GM18517 (cell line): ENCODE results near the gene CLSTN3.

ENCODE experiments used
- ATAC-seq: cut with Tn5 transposase; IDR thresholded peaks from one replicate; pipeline ENCODE4 v1.9.1; 2021; ENCODE audit warnings: mild to moderate bottlenecking, moderate library complexity; ENCODE audit not compliant: unreplicated experiment

Gene CLSTN3

DNA sequence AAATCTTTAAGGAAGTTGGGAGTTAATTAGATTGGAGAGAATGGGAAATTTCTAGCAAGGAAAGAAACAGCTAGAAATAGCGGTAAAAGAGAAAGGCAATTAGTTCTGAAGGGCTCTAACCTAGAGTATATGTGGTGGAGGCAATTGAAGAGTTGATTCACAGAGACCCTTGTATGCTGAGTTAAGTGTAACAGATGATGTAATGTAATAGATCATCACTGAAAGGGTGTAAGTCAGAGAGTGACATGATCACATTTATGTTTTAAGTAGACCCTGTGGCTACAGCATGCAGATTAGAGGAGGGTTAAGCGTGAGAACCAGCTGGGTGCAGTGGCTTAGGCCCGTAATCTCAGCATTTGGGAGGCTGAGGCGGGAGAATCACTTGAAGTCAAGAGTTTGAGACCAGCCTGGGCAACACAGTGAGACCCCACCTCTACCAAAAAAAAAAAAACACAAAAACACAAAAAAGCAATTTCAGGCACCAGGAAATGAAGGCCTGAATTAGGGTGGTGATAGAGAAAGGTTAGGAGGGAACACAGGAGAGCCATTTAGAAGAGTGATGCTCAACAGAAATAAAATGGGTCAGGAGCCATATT is 4.4 kb upstream of the CLSTN3 start:
- ATAC-seq = no peak

DNA sequence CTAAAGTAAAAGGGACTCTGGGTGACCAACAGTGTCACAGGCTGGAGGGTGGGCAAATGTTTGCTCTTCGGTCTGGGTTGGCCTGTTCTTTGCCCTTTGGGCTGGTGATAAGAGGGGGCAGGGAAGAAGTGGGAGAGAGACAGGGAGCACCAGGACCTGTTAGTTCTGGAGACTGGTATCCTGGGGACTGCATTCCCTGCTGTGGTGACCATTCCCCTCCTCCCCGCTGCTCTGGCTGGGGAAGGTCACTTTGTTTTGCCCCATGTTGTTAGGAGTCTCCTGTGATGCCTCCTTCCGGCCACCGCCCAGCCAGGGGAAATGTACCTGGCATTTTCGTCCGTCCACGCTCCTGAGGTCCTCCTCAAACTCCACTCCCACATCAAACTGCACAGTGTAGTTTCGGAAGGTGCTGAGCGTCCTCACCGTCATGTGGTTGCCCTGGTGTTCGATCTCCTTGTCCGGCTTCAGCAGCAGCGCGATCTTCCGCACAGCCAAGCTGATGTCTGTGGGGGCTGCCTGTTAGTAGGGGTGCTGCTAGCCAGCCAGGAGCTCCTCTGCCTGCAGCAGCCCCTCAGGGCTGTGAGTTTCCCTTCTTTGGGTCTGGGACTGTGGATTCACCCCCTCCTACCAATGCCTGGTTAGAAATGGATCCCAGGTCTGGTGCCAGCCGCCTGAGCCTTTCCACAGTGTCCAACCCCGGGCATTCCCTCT is 2.1 kb upstream of the CLSTN3 start:
- no peak for ATAC-seq

DNA sequence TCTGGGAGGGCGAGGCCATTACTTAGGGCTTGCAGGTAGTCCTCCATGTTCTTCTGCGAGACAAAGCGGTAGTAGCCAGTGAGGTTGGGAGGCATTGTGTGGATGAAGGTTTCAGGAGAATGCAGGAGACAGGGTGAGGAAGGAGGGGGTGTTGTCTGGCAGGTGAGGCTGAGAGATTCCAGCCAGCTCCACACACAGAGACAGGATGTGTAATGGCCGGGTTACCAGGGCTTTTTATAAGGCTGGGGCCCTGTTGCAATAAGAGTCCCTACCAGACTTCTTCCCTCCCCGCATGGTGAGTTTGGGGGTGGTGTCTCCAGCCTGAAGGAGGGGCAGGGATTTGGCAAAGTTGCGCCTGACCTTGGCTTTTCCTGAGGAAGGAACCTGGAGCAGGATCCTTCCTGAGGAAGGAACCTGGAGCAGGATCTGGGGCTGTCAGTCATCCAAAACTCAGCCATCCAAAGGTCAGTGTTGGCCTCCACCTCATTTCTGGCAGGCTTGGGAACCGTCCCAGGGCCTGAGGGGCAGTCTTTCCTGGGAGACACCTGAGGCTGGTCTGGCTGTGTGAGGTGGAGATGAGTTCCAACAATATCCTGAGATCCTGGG is 1.4 kb upstream of the CLSTN3 start, which contains the start of gene RBP5:
Gene RBP5, minus strand, starts transcription at position 209 of the 606 bp plus-strand sequence. Its CDS starts 114 bp downstream, at position 95.
- no peak for ATAC-seq

DNA sequence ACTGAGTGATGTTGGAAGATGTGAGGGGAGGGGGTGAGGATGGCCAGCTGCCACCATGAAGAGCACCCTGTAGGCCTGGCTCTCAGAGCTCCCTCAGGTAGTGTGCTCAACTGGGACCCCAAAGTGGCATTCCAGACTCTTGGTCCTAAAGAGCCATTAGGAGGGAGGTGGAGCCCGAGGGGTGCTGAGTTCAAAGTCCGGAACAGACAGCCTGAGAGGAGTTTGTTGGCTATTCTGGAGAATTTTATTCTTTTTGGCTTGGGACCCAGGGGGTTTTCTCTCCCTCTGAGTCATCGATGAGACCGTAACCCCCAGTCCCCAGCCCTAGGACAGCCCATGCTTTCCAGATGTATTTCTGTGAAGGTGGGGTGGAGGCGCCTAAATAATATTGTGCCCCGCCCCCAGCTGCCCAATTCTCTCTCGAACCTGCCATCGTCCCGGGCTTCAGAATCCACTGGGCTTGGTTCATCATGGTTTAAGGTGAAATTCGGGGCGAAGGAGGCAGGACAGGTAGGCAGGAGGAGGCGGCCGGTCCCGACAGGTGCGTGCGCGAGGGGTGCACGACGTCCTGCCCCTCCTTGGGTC is 792 bp upstream of the CLSTN3 start:
- ATAC-seq = no peak

DNA sequence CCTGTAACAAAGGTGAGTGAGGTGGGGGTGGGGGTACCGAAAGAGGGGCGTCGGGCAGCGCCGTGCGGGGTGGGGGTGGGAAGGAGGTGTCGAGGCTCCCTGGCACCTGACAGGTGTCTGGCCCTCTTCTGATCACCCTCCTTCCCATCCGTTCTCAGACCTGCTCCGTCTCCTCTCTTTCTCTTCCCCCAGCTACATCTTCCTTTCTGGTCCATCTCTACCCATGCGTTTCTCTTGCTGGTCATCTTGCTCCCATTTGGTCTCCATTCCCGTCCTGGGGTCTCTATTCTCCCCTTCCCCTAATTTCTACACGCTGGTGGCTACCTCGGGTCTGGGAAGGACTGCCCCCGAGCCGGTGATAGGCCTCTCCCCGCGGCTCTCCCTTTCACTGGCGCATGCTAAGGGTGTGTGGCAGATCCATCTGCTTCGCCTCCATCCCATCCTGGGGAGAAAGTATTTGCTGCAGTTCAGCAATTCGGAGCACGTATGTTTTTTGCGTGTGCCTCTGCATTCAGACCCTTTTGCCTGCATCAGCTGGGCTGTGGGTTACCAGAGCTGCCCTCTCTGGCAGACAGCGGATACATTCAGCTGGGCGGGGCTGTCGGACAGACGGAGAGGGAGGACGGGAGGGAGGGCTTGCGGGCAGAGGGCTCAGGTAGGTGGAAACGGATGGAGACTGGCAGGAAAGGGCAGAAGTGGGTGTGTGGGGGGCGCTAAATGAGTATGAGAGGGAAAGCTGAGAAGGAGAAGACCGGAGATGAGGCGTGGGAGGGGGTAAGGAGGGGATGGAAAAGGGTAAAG is 730 bp downstream of the CLSTN3 start:
- no peak for ATAC-seq

DNA sequence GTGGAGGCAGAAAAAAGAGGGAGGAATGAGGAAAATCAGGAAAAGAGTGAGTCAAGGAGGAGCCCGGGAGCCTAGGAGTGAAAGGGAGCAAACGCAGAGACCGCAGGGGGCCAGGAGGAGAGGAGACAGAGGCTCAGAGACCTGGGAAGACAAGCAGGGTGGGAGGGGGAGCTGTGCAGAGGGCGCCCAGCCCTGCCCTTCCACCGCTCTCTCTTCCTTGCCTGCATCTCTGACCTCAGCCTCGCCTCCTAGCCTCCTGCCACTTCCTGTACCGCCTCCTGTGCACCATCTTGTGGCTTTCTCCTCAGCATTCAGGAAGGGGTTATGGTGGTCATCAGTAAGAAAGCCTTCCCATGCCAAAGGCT is 1.3 kb downstream of the CLSTN3 start:
- ATAC-seq = no peak

DNA sequence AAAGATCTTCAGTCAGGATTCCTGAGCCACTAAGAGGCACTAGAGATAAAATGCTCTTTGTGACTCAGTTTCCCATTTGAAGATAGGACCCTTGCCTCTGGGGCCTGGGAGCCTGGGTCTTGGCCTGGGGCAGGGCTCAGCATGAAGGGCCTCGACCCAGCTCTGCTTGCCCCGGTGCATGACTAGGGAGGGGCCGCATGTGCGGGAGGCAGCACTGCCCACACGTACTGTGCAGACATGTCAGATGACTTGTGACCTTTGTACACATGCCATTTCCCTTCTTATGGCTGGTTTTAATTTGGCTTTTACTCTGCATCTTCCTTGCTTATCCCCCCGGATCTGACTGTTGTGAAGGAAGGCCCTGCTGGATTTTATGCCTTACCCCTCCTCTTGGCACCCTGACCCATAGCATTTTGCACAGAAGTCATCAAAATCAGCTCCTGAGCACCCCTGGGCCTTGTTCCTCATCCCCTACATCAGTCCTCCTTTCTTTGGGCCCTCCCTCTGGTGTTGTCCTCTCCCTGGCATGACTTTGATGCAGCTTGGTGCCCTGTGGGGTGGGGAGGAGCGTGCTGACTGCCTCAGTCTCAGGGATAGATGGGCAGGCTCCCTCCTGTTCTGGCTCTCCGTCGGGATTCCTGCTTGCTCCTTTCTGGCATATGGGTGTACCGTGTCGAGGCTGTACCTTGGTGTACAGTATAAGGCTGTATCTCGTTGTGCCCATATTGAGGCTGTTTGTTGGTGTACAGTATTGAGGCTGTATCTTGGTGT is 4.4 kb downstream of the CLSTN3 start:
- no peak for ATAC-seq

DNA sequence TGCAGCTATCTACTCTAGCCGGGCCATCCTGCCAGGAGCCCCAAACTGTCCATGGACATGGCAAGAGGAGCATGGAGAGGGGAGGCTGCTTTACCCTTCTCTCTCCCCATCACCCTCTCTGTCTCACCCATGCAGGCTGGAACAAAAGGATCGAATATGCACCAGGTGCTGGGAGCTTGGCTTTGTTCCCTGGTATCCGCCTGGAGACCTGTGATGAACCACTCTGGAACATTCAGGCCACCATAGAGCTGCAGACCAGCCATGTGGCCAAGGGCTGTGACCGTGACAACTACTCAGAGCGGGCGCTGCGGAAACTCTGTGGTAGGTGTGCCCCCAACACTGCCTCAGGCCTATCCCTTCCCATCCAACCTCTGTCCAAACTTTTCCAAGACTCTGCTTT is 5.9 kb downstream of the CLSTN3 start:
- ATAC-seq = no peak

DNA sequence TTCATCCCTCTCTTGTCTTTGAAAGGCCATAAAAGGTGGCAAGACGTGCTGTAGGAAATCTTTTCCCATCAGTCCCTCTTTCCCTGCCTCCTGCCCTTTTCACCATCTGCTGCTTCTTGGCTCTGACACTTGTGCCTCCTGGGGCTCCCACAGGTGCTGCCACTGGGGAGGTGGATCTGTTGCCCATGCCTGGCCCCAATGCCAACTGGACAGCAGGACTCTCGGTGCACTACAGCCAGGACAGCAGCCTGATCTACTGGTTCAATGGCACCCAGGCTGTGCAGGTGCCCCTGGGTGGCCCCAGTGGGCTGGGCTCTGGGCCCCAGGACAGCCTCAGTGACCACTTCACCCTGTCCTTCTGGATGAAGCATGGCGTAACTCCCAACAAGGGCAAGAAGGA is 6.5 kb downstream of the CLSTN3 start:
- no peak for ATAC-seq

DNA sequence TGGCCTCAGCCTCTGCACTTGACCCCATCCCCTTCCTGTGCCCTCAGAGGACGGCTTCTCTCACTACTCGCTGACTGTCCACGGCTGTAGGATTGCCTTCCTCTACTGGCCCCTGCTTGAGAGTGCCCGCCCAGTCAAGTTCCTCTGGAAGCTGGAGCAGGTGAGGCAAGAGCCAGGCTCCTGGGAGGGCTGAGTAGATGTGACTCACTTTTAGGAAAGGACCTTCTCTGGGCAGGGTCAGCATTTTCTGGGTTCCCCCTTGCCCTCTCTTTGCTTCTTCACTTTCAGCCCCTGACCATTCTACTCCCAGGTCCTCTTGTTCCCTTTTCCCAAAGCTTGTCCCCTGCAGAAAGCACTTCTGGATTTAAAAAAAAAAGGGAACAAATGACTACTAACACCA is 7.7 kb downstream of the CLSTN3 start:
- no peak for ATAC-seq

DNA sequence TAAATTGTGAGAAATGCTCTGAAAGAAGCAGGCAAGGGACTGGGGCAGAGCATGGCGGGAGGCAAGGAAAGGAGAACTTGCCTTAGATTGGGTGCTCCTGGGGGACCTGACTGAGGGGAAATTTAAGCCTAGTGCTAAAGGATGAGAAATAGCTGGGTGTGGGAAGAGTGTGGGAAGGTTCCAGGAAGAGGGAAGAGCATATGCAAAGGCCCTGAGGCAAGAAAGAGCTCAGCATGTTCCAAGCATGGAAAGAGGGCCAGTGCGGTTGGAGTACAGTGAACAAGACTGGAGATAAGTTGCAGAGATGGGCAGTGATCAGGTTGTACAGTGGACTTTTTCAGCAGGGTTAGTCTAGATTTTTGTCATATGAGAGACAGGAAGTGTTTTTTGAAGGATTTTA is 9.0 kb downstream of the CLSTN3 start:
- ATAC-seq = no peak

DNA sequence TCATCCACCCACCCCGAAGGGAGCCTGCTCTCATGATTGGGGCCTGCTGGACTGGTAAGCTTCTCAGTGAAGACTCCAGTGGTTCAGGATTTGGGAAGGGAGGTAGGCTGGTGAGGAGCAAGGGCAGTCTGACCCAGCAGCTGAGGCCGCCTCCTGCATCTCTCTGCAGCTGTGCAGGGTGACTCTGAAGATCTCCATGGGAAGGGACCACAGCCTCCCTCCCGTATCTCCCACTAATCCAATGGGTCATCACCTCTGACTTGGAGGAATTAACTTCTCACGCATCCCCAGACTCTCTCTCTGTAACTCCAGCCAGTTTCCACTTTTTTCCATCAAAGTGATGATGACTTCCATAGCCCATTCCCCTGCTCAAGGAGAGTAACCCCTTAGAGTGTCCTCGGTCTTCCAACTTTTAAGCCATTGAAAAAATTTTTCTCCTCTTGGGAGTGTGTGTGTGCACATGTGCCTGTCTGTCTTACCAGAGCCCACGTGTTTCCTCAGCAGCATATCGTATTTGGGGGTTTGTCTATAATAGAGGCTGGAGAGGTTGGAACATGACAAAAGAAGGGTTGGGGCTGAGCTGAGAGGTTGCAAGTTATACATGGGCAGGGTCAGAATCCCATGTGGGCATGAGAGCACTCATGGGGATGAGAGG is 11.3 kb downstream of the CLSTN3 start:
- ATAC-seq = no peak

DNA sequence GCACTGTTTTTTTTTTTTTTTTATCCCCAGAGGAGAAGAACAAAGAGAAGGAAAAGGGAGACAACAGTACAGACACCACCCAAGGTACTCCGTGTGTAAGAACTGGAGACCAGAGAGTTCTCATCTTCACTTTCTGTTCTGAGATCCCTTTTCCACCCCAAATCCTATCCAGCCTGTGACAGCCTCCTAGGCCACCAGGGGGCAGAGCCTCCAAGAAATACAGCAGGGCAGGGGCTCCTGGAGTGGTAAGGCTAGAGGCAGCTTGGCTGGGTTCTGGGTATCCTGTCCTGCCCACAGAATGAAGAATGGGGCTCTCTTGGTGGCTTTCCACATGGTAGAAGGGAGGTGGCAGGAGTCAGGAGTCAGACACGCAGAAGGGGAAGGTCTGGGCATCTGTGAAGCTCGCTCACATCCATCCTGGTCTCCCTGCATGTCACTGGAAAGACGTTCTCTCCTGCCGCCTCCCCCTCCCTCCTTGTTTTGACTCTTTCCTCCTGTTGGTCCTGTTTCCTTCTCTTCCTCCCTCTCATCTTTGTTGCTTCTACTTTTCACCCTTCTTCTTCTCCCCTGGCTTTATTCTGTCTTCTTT is 12.0 kb downstream of the CLSTN3 start:
- no peak for ATAC-seq

DNA sequence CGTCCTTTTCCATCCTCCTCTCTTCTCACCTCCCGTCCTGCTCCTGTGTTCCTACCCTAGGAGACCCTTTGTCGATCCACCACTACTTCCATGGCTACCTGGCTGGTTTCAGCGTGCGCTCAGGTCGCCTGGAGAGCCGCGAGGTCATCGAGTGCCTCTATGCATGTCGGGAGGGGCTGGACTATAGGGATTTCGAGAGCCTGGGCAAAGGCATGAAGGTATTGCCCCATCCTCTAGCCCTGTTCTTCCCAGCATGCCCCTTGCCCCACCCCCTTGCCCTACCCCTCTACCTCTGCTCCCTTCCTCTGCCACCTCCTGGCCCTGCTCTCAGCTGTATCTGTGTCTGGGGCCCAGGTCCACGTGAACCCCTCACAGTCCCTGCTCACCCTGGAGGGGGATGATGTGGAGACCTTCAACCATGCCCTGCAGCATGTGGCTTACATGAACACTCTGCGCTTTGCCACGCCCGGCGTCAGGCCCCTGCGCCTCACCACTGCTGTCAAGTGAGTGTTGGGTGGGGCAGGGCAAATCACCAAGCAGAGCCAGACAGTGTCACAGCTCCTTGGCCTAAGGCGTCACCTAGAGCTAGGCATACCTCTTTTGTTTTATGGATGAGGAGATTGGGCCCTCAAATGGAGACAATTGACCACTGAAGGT is 12.8 kb downstream of the CLSTN3 start:
- no peak for ATAC-seq

DNA sequence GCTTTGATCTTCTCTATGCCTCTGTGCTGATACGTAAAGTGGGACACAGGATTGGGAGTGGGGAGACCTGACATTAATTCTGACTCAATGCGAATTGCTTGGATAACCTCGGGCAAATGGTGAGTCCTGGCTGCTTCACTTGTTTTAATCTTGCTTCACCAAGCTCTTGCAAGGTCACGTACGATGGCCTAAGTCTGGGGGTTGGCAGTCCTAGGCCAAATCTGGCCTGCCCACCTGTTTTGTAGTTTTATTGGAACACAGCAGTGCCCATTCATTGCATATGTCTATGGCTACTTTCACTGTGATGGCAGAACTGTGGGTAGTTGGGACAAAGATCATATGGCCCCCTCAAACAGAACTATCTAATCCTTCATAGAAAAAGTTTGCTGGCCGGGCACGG is 13.4 kb downstream of the CLSTN3 start:
- ATAC-seq = no peak

DNA sequence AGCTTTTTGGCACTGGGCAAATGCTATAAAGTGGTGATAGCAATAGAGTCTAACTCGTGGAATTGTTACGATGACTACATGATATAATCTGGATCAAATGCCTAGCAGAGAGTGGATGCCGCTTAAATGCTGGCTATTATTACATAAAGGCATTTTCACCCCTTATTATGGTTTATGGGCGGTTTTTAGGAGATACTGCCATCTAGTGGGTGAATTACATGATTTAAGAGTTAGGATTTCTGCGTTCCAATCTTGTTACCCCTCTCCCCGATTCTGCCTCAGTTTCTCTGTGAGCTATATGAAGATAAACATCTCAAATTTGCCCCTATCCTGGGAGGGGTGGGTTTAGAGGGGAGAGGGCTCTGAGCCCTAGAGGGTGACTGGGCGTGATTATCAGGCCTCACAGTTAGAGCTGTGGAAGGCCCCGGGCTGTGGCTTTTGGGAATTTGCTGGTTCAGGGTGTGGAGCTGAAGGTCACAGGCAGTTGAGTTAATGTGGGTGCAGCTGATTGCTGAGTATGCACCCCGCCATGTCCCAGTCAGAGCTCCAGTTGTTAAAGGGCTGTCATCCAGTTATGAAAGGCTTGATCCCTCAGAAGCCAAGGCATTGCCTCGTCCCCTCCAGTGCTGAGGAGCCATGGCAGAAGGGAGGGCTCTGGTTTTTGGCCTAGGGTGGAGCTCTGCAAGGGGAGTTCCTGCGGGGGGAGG is 14.4 kb downstream of the CLSTN3 start:
- no peak for ATAC-seq

DNA sequence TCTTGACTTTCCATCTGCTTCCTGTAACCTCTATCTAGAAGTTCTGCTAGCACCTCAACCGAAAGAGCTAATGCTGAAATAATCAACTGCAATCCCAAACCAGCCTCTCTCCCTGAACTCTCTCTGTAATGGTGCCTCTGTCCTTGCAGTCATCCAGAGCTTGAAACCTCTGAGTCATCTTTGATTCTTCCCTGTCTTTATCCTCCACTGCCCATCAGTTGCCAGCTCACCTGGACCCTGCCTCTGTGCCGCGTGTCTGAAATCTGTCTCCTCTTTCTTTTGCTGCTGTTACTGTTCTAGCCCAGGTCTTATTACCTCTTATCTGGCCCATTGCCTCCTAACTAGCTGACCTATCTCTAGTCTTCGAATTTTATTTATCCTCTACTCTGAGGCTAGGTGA is 15.5 kb downstream of the CLSTN3 start:
- ATAC-seq = no peak

DNA sequence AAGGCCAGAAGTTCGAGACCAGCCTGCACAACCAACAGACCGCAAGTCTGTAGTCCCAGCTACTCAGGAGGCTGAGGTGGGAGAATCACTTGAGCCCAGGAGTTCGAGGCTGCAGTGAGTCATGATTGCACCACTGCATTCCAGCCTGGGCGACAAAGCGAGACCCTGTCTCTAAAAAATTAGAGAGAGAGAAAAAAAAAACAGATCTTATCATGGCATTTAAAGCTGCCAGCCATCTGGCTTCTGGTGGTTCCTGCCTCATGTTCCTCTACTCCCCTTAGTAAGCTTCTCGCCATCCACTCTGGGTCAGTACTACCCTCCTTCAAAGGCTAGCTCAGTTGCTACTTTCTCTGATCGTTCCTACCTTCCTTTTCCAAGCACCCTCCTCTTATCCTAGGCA is 16.1 kb downstream of the CLSTN3 start:
- ATAC-seq = no peak

DNA sequence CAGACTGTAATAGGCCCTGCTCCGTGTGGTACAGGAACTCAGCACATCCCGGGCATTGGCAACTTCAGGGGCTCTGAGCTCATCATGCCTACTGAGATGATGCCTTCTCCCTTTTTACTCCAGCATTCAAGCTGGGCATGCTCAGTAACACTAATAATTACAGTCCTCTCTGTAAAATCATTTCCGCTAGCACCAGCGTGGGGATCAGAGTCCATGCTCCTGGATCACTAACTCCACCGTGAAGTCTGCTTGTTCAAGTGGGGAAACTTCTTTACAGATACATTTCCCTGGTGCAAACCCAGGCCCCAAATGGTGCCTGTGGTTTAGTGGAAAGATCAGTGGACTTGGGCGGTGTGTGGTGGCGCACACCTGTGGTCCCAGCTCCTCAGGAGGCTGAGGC is 16.7 kb downstream of the CLSTN3 start:
- no peak for ATAC-seq
